MM.1S (cell line): ENCODE data around the gene BRD3OS.

ENCODE experiments used
- EZH2 ChIP-seq: fragments of 300-600 bp; sonication (generic); optimal IDR thresholded peaks from 2 replicates; pipeline ENCODE3; 2017; ENCODE audit warnings: low read depth, mild to moderate bottlenecking, antibody characterized with exemption, low read length, mixed read lengths
- EZH2phosphoT487 ChIP-seq: fragments of 300-600 bp; sonication (generic); IDR thresholded peaks from 2 replicates; pipeline ENCODE4 v1.6.1; 2018; ENCODE audit warnings: antibody characterized with exemption, low read length
- TF ChIP-seq, protein P1 (sequence below): fragments of 300-600 bp; sonication (generic); IDR thresholded peaks from 2 replicates; pipeline ENCODE4 v1.5.1; 2016; ENCODE audit warnings: antibody characterized with exemption, low read length, mixed read lengths

- TF ChIP-seq EZH2 (no peak), EZH2phosphoT487 (no peak)
- TF ChIP-seq, protein P1, sequence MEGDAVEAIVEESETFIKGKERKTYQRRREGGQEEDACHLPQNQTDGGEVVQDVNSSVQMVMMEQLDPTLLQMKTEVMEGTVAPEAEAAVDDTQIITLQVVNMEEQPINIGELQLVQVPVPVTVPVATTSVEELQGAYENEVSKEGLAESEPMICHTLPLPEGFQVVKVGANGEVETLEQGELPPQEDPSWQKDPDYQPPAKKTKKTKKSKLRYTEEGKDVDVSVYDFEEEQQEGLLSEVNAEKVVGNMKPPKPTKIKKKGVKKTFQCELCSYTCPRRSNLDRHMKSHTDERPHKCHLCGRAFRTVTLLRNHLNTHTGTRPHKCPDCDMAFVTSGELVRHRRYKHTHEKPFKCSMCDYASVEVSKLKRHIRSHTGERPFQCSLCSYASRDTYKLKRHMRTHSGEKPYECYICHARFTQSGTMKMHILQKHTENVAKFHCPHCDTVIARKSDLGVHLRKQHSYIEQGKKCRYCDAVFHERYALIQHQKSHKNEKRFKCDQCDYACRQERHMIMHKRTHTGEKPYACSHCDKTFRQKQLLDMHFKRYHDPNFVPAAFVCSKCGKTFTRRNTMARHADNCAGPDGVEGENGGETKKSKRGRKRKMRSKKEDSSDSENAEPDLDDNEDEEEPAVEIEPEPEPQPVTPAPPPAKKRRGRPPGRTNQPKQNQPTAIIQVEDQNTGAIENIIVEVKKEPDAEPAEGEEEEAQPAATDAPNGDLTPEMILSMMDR = no peak
Observed at GRCh38 chr9:133982971-133983720, 42.1 kb upstream of the BRD3OS start.
